Measurements from ENCODE around the gene AFF2. TPM values are rescaled to one million over a fixed set of nuclear protein-coding genes. Genes with fewer than 3 reads are reported as not detected.

Gene AFF2
- total RNA-seq, 2 donors from 2014 or later: 0.89 to 3.2 TPM

GRCh38 chrX:148556498-148556897 lies 56.1 kb downstream of the AFF2 start:
- Histone ChIP-seq H3K27me3 (no peaks in the 10 kb centered on the region), H3K4me3 (no peak overlapping the region), H3K36me3 (no peaks in the 10 kb centered on the region), H3K27ac (no peak overlapping the region), H3K4me1 (no peaks in the 10 kb centered on the region), H3K9me3 (no peaks in the 10 kb centered on the region)
- no peak for DNase-seq (ENCODE audit: low spot score)
- no peak for TF ChIP-seq CTCF (IDR thresholded peaks at IDR 0.05)

DNA sequence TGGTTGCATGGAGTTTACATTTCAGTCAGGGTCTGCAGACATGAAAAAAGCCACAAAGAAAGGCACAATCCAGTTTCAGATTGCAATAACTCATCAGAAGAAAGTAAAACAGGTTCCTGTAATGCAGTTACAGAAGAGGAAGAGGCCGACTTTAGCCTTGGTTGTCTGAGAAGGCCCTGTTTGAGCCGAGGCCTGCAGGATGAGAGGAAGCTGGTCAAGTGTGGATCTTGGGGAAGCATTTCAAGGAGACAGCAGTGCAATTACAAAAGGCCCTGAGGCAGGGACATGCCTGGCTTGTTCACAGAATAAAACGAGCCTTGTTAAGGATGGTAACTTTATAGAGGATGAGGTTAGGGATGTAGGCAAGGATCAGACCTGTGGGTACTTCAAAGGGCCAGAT lies 62.4 kb downstream of the AFF2 start:
- H3K4me1 ChIP-seq: no peaks in the 10 kb centered on the region
- no peak overlapping the region for H3K4me3 ChIP-seq
- H3K9me3 ChIP-seq: no peaks in the 10 kb centered on the region
- H3K27me3 ChIP-seq: no peaks in the 10 kb centered on the region
- DNase-seq (ENCODE audit: low spot score): no peak
- H3K36me3 ChIP-seq: no peaks in the 10 kb centered on the region
- H3K27ac ChIP-seq: no peak overlapping the region
- TF ChIP-seq CTCF (IDR thresholded peaks at IDR 0.05): no peak

- Histone ChIP-seq H3K27me3 (no peaks in the 10 kb centered on the region), H3K9me3 (no peaks in the 10 kb centered on the region), H3K36me3 (no peaks in the 10 kb centered on the region), H3K4me1 (no peaks in the 10 kb centered on the region), H3K27ac (no peak overlapping the region), H3K4me3 (no peak overlapping the region)
- DNase-seq (ENCODE audit: low spot score): no peak
- TF ChIP-seq CTCF (IDR thresholded peaks at IDR 0.05): no peak
These were observed 66.8 kb downstream of the AFF2 start for GRCh38 chrX:148567229-148567628.

- Histone ChIP-seq H3K4me1 (no peaks in the 10 kb centered on the region), H3K4me3 (no peak overlapping the region), H3K9me3 (no peaks in the 10 kb centered on the region), H3K36me3 (no peaks in the 10 kb centered on the region), H3K27me3 (no peaks in the 10 kb centered on the region), H3K27ac (no peak overlapping the region)
- TF ChIP-seq CTCF (IDR thresholded peaks at IDR 0.05): no peak
- DNase-seq (ENCODE audit: low spot score): no peak
These were observed 67.4 kb downstream of the AFF2 start for GRCh38 chrX:148567779-148568178.

DNA sequence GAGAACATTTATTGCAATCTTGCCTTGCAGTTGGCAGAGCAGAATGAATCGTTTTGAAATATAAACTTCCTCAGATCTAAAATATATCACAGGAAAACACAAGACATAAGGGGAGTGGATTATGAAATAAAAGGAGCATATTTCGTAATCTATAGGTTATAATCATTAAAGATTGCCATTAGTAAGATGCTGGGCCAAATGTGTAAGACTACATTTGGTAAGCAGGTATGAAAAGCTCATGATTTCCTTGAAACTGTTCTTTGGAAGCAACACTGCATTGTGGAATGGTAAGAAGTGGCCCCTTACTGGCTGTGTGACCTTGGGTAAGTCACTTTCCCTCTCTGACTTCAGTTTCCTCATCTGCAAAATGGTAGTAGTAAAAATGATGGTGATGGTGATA lies 68.3 kb downstream of the AFF2 start:
- H3K4me1 ChIP-seq: no peaks in the 10 kb centered on the region
- H3K4me3 ChIP-seq: no peak overlapping the region
- no peaks in the 10 kb centered on the region for H3K36me3 ChIP-seq
- H3K9me3 ChIP-seq: no peaks in the 10 kb centered on the region
- H3K27ac ChIP-seq: no peak overlapping the region
- DNase-seq (ENCODE audit: low spot score): no peak
- TF ChIP-seq CTCF (IDR thresholded peaks at IDR 0.05): no peak
- no peaks in the 10 kb centered on the region for H3K27me3 ChIP-seq

GRCh38 chrX:148572337-148572736 lies 71.9 kb downstream of the AFF2 start:
- H3K36me3 ChIP-seq: no peaks in the 10 kb centered on the region
- DNase-seq (ENCODE audit: low spot score): no peak

More at GRCh38 chrX:148572337-148572736, 71.9 kb downstream of the AFF2 start:
- no peaks in the 10 kb centered on the region for H3K4me1 ChIP-seq
- H3K4me3 ChIP-seq: no peak overlapping the region
- no peak overlapping the region for H3K27ac ChIP-seq
- H3K27me3 ChIP-seq: no peaks in the 10 kb centered on the region
- no peak for TF ChIP-seq CTCF (IDR thresholded peaks at IDR 0.05)
- H3K9me3 ChIP-seq: no peaks in the 10 kb centered on the region

Measured in right atrium auricular region (tissue), 2 donors.